OCI-LY3 (cell line): ENCODE results near the gene P3H1.

Experiments
- CTCF ChIP-seq: fragments of 200-600, 300-600 bp; sonication (generic); IDR thresholded peaks from 2 replicates; pipeline ENCODE4 v1.5.1; 2014; ENCODE audit warnings: antibody characterized with exemption, low read length, low read depth
- EZH2phosphoT487 ChIP-seq: fragments of 200-600 bp; shearing (Covaris generic); IDR thresholded peaks from 2 replicates; pipeline ENCODE4 v1.6.1; 2018; ENCODE audit warnings: antibody characterized with exemption, mixed run types, low read depth

- TF ChIP-seq CTCF: no peak
- TF ChIP-seq EZH2phosphoT487: no peak
These were observed 46.0 kb downstream of the P3H1 start for GRCh38 chr1:42720868-42721267.
